CD4-positive, alpha-beta memory T cell (primary cell): ENCODE results near the gene FHIP1A. TPM values are rescaled to one million over a fixed set of nuclear protein-coding genes. Genes with fewer than 3 reads are reported as not detected.

Source experiments
- CTCF ChIA-PET: fragments of 350-600 bp; sonication (Branson Sonifier 250); formaldehyde crosslinking; loops from one replicate; lab custom pipeline; 2021; ENCODE audit warnings: inconsistent platforms; ENCODE audit not compliant: partially characterized antibody; lab: Charles Lee
- POLR2A ChIA-PET: fragments of 350-600 bp; sonication (Branson Sonifier 250); formaldehyde crosslinking; loops from one replicate; lab custom pipeline; 2021; ENCODE audit not compliant: partially characterized antibody; lab: Charles Lee
- DNase-seq, 5 donors: peaks; one replicate each; pipeline versions ENCODE4 v3.0.0 to v3.0.0-alpha.2; 2020 to 2022; ENCODE audit warnings: mixed read lengths in 1 of 5
- H3K27ac ChIP-seq: one replicate; pipeline ENCODE4 v1.7.0; 2013; ENCODE audit warnings: low read depth, low read length
- H3K27me3 ChIP-seq: 2 replicates; pipeline ENCODE4 v1.7.0; 2013; ENCODE audit warnings: mild to moderate bottlenecking, low read length, moderate library complexity; ENCODE audit not compliant: insufficient read depth
- H3K36me3 ChIP-seq: 2 replicates; pipeline ENCODE4 v1.7.0; 2013; ENCODE audit warnings: mild to moderate bottlenecking, low read length, moderate library complexity; ENCODE audit not compliant: insufficient read depth
- H3K4me1 ChIP-seq: 2 replicates; pipeline ENCODE4 v1.7.0; 2013; ENCODE audit warnings: mild to moderate bottlenecking, low read length, moderate library complexity; ENCODE audit not compliant: insufficient read depth
- H3K4me3 ChIP-seq, 2 donors: one replicate each; pipeline ENCODE4 v1.7.0; 2013; ENCODE audit warnings: low read length in 2 of 2, mild to moderate bottlenecking in 1 of 2
- H3K9me3 ChIP-seq, 2 donors: one replicate each; pipeline ENCODE4 v1.7.0; 2013; ENCODE audit warnings: low read length in 2 of 2, control low read depth in 1 of 2; ENCODE audit not compliant: control insufficient read depth in 1 of 2
- H3K27ac Mint-ChIP-seq, 7 donors: one replicate each; pipeline ENCODE4 v1.8.0; 2020 to 2021; ENCODE audit warnings: mixed read lengths in 7 of 7, mild to moderate bottlenecking in 6 of 7, inconsistent platforms in 3 of 7, moderate library complexity in 3 of 7
- H3K27me3 Mint-ChIP-seq, 2 donors: one replicate each; pipeline ENCODE4 v1.8.0; 2020 to 2021; ENCODE audit warnings: mixed read lengths in 2 of 2
- H3K36me3 Mint-ChIP-seq, 2 donors: one replicate each; pipeline ENCODE4 v1.8.0; 2020 to 2021; ENCODE audit warnings: mixed read lengths in 2 of 2, inconsistent platforms in 1 of 2, mild to moderate bottlenecking in 1 of 2
- H3K4me1 Mint-ChIP-seq, 4 donors: one replicate each; pipeline ENCODE4 v1.8.0; 2020 to 2021; ENCODE audit warnings: mixed read lengths in 4 of 4, mild to moderate bottlenecking in 1 of 4
- H3K4me3 Mint-ChIP-seq, 8 donors: one replicate each; pipeline ENCODE4 v1.8.0; 2020 to 2021; ENCODE audit warnings: mixed read lengths in 8 of 8, mild to moderate bottlenecking in 7 of 8, moderate library complexity in 6 of 8, inconsistent platforms in 3 of 8
- H3K9me3 Mint-ChIP-seq, 8 donors: one replicate each; pipeline ENCODE4 v1.8.0; 2020 to 2021; ENCODE audit warnings: mixed read lengths in 8 of 8, mild to moderate bottlenecking in 5 of 8, inconsistent platforms in 3 of 8, moderate library complexity in 1 of 8
- intact Hi-C: fragments of 100-400 bp; cut with micrococcal nuclease; formaldehyde crosslinking; loops from one replicate; pipeline ENCODE4 v1.15.1; 2023
- polyA plus RNA-seq, 2 donors: library from polyadenylated mRNA; unstranded; fragments of 300-500 nt; fragmentation: Illumina TruSeq; gene quantifications; one replicate each; pipeline ENCODE4 v1.2.3, GENCODE V29; 2021
- total RNA-seq, 2 experiments: library from RNA; stranded (reverse); gene quantifications; one replicate each; pipeline ENCODE4 v1.2.3, GENCODE V29; 2021

Gene FHIP1A
- total and polyA plus RNA-seq, 4 experiments from 2014 or later, result 0.59 to 3.2 (median 2.6) TPM; not detected in 1

DNA sequence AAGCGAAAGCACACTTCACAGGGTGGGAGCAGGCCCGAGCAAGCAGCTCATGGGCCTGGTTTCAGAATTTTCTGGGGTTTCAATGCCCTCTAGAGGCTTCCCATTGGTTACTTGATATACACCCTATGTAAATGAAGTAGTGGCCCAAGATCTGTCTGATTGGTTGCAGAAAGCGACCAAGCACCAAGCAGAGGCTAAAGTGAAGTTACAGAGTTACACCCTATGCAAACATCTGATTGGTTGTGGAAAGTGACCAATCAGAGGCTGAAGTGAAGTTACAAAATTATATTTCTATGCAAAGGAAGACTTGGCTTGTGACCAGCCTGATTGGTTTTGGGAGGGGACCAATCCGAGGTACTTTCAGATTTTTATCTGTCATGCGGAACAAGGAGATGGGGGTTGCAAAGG, 8.2 kb downstream of the FHIP1A start:
- Mint-ChIP-seq H3K4me1 (no peaks in the 10 kb centered on the region), H3K27me3 (peaks cover 4 to 10% of the 10 kb centered on the region in 2 donors), H3K36me3 (peaks cover 0 to 3% of the 10 kb centered on the region in 2 donors), H3K9me3 (no peaks in the 10 kb centered on the region), H3K27ac (no peak overlapping the region), H3K4me3 (no peak overlapping the region)
- Histone ChIP-seq H3K9me3 (no peaks in the 10 kb centered on the region), H3K4me3 (no peak overlapping the region), H3K27me3 (no peaks in the 10 kb centered on the region), H3K36me3 (no peaks in the 10 kb centered on the region), H3K27ac (no peak overlapping the region), H3K4me1 (no peaks in the 10 kb centered on the region)
- ChIA-PET CTCF (no interaction called here), POLR2A (no interaction called here)
- DNase-seq, result no peak
- intact Hi-C loops, result no loop called here

DNA sequence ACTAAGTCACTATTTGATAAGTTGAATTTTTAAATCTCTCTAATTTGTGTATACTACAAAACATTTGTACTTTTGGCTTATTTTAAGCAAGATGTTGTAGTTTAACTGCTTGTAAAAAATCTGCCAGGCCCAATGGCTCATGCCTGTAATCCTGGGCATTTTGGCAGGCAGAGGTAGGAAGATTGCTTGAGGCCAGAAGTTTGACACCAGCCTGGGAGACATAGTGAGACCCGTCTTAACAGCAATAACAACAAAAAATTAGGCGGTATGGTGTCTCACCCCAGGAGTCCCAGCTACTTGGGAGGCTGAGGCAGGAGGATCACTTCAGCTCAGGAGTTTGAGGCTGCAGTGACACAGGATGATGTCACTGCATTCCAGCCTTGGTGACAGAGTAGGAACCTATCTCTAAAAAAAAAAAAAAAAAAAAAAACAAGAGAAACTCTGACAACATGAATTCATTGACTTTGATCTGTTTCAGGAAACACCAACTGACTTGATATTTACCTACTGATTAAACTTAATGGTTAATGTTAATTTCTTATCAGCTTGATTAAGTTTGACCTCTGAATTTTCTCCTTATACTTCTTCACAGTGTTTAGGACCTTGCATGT, 8.9 kb downstream of the FHIP1A start:
- Histone ChIP-seq H3K36me3 (no peaks in the 10 kb centered on the region), H3K4me3 (no peak overlapping the region), H3K9me3 (no peaks in the 10 kb centered on the region), H3K27me3 (no peaks in the 10 kb centered on the region), H3K4me1 (no peaks in the 10 kb centered on the region), H3K27ac (no peak overlapping the region)
- Mint-ChIP-seq H3K4me1 (no peaks in the 10 kb centered on the region), H3K9me3 (no peaks in the 10 kb centered on the region), H3K4me3 (no peak overlapping the region), H3K36me3 (peaks cover 0 to 3% of the 10 kb centered on the region in 2 donors), H3K27me3 (peaks cover 4 to 10% of the 10 kb centered on the region in 2 donors), H3K27ac (no peak overlapping the region)
- intact Hi-C loops, result no loop called here
- POLR2A ChIA-PET, result no interaction called here
- no peak for DNase-seq
- CTCF ChIA-PET, result interaction anchor here (0.7 kb wide), 1 partner anchor 86 kb away, joined by 3 read pairs; no protein-coding TSS in a partner anchor

DNA sequence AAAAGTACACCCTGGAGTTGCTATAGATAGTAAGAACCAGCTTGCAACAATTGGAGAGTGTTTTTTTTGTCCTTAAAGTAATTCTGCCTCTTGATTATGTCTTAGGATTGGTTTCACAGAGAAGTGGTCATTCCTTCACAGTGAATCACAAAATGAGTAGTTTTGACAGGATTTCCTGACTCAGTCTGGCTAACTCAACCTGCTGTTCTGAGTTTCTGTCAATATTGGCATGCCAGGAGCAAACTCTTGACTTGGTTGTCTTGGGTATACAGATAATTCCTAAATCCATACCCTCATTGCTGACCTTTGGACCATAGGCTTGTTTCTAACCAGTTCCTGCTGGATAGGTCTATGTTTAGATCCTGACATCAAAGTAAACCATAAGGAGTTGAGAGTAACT, 9.4 kb downstream of the FHIP1A start:
- Histone ChIP-seq H3K9me3 (no peaks in the 10 kb centered on the region), H3K36me3 (no peaks in the 10 kb centered on the region), H3K4me3 (no peak overlapping the region), H3K27me3 (no peaks in the 10 kb centered on the region), H3K4me1 (no peaks in the 10 kb centered on the region), H3K27ac (no peak overlapping the region)
- ChIA-PET POLR2A (no interaction called here), CTCF (no interaction called here)
- intact Hi-C loops, result no loop called here
- peaks cover 0 to 3% of the 10 kb centered on the region in 2 donors for H3K36me3 Mint-ChIP-seq
- H3K9me3 Mint-ChIP-seq, result no peaks in the 10 kb centered on the region
- peaks cover 4 to 10% of the 10 kb centered on the region in 2 donors for H3K27me3 Mint-ChIP-seq
- no peak overlapping the region for H3K4me3 Mint-ChIP-seq
- no peak for DNase-seq
- H3K4me1 Mint-ChIP-seq, result no peaks in the 10 kb centered on the region
- H3K27ac Mint-ChIP-seq, result no peak overlapping the region

DNA sequence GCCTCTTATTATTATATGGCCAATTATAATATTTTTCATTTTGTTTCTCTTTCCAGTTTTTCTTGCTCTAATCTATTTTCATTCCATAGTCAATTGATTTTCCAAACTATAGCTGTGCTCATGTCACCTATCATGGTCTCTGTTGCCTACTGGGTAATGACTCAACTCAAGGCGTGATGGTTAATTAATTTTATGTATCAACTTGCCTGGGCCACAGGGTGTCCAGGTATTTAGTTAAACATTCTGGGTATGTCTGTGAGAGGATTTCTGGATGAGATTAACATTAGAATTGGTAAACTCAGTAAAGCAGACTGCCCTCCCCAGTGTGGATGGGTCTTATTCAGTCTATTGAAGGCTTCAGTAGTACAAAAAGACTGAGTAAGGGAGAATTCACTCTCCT, 9.9 kb downstream of the FHIP1A start:
- Histone ChIP-seq H3K27ac (no peak overlapping the region), H3K4me3 (no peak overlapping the region), H3K4me1 (no peaks in the 10 kb centered on the region), H3K27me3 (no peaks in the 10 kb centered on the region), H3K36me3 (no peaks in the 10 kb centered on the region), H3K9me3 (no peaks in the 10 kb centered on the region)
- Mint-ChIP-seq H3K36me3 (peaks cover 0 to 3% of the 10 kb centered on the region in 2 donors), H3K9me3 (no peaks in the 10 kb centered on the region), H3K4me1 (no peaks in the 10 kb centered on the region), H3K27ac (no peak overlapping the region), H3K4me3 (no peak overlapping the region), H3K27me3 (peaks cover 4 to 13% of the 10 kb centered on the region in 2 donors)
- ChIA-PET CTCF (no interaction called here), POLR2A (no interaction called here)
- DNase-seq, result no peak
- intact Hi-C loops, result no loop called here

DNA sequence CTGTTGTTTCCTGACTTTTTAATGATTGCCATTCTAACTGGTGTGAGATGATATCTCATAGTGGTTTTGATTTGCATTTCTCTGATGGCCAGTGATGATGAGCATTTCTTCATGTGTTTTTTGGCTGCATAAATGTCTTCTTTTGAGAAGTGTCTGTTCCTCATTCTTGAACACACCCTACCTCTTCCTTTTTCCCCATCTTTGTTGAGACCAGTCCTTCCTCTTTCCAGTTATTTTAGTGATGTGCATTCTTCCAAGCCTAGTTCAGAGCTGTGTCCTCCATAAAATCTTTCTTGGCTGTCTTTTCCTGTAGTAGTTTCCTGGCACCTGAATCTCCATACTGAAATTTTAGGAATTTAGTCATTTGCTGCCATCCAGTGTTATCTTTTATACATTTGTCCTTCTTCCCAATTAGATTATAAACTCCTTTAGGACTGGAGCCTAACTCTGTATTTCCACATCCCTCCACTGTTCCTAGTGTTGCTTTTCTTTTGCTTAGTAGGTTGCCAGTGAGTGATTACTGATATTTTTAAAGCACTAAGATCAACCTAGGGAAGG, 11.4 kb downstream of the FHIP1A start:
- Histone ChIP-seq H3K27me3 (peaks cover 4% of the 10 kb centered on the region), H3K4me1 (no peaks in the 10 kb centered on the region), H3K4me3 (no peak overlapping the region), H3K36me3 (no peaks in the 10 kb centered on the region), H3K9me3 (no peaks in the 10 kb centered on the region), H3K27ac (no peak overlapping the region)
- Mint-ChIP-seq H3K27me3 (peaks cover 2 to 18% of the 10 kb centered on the region in 2 donors), H3K4me3 (no peak overlapping the region), H3K27ac (no peak overlapping the region), H3K36me3 (peaks cover 0 to 3% of the 10 kb centered on the region in 2 donors), H3K4me1 (no peaks in the 10 kb centered on the region), H3K9me3 (no peaks in the 10 kb centered on the region)
- DNase-seq, result no peak
- CTCF ChIA-PET, result interaction anchor here (1.6 kb wide), 1 partner anchor 10 kb away, joined by 5 read pairs; no protein-coding TSS in a partner anchor
- POLR2A ChIA-PET, result no interaction called here
- intact Hi-C loops, result no loop called here

DNA sequence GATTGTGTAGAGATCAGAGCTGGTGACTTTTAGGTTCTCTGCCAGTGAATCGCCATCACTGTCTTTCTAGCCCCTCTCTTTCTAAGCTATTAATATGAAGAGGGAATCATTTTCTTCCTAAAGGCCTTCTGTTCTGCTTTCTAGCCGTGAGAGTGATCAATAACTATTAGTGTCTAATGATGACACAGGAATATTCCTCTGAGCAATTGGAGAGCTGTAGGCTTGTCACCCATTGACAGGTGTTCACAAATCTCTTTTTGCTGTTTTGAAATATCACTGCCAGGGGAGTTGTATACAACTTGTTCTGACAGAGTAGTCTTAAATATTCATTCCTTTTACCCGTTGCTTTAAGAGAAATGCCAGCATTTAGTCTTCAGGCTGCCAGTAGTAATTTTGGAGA, 13.9 kb downstream of the FHIP1A start:
- Histone ChIP-seq H3K4me3 (no peak overlapping the region), H3K4me1 (no peaks in the 10 kb centered on the region), H3K27me3 (peaks cover 4% of the 10 kb centered on the region), H3K36me3 (no peaks in the 10 kb centered on the region), H3K9me3 (no peaks in the 10 kb centered on the region), H3K27ac (no peak overlapping the region)
- Mint-ChIP-seq H3K27ac (no peak overlapping the region), H3K4me3 (no peak overlapping the region), H3K9me3 (no peaks in the 10 kb centered on the region), H3K36me3 (peaks cover 0 to 3% of the 10 kb centered on the region in 2 donors), H3K27me3 (peaks cover 0 to 16% of the 10 kb centered on the region in 2 donors), H3K4me1 (no peaks in the 10 kb centered on the region)
- CTCF ChIA-PET, result no interaction called here
- intact Hi-C loops, result no loop called here
- POLR2A ChIA-PET, result no interaction called here
- DNase-seq, result peak in 1 of 5 donors; percentile 26

DNA sequence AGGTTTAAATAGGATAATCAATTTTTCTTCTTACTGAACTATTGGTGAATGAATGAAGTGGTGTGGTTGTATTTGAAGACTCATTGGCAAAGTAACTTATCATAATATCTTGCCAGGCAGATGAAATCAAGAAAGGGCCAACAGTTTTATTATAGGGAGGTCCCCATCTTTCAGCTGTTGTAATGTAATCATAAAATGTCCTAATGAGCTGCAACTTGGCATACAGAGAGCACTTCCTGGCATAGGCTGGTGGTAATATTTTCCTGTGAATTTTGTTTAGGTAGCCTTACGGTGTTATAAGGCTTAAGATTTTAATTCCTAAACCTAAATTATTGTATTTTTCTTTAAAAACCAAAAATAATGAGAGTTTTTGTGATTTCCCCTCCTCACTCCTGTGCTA, 17.5 kb downstream of the FHIP1A start:
- Mint-ChIP-seq H3K27ac (no peak overlapping the region), H3K36me3 (no peaks in the 10 kb centered on the region), H3K4me1 (no peaks in the 10 kb centered on the region), H3K9me3 (no peaks in the 10 kb centered on the region), H3K27me3 (peaks cover 2 to 14% of the 10 kb centered on the region in 2 donors), H3K4me3 (no peak overlapping the region)
- H3K4me1 ChIP-seq, result no peaks in the 10 kb centered on the region
- CTCF ChIA-PET, result no interaction called here
- H3K27me3 ChIP-seq, result peaks cover 4% of the 10 kb centered on the region
- H3K27ac ChIP-seq, result no peak overlapping the region
- intact Hi-C loops, result no loop called here
- H3K9me3 ChIP-seq, result no peaks in the 10 kb centered on the region
- POLR2A ChIA-PET, result no interaction called here
- no peaks in the 10 kb centered on the region for H3K36me3 ChIP-seq
- no peak for DNase-seq
- no peak overlapping the region for H3K4me3 ChIP-seq
